Pulmonary artery endothelial cell (primary cell): ENCODE measurements around the gene RASGRF1. TPM values are rescaled to one million over a fixed set of nuclear protein-coding genes. Genes with fewer than 3 reads are reported as not detected.
"Not testable (repeated sequence)": the region's sequence is repeated elsewhere in the genome, so short reads cannot be mapped to it uniquely, and the experiment has no call there.

ENCODE experiments used
- DNase-seq: peaks from one replicate; pipeline ENCODE4 v3.0.0-alpha.2; 2011; ENCODE audit warnings: low read depth, low spot score
- total RNA-seq: library from RNA; depleted of rRNA; stranded (reverse); fragments of >200 nt; gene quantifications from 2 replicates; pipeline ENCODE4 v1.2.3, GENCODE V29; 2014

RASGRF1 gene
- total RNA-seq, 1 donor from 2014 or later = not detected

DNA sequence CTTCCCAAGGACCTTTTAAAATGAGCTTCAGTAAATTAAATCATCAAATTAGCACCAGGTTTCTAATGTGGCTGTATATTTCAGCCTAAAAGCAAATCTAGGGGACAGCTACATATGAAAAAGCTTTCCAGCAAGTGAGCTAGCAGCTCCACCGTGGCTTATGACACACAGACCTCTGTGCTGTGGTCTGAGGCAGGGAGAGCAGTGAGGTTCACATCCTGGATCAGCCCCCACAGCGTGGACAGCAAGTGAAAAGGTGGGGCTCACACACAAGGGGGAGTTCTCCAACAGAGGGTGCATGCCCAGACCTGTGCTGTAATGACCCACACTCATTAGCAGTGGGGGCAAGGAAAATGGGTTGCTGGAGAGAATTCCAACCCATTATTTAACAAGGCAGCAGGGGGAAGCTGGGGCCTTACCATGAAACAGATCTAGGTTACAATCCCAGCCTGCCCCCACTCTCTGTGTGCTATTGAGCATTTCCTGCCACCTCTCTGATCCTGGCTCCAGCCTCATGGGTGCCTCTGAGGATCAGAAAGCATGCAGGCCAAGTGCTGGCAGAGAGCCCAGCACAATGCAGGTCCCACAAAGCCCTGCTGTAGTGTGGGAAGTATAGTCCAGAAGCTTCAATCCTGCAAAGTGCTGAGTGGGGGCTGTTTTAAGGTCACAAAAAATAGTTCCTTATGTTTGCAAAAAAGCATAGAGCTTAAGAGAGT lies 48.2 kb downstream of the RASGRF1 start:
- DNase-seq = no peak

- no peak for DNase-seq
These were observed 48.9 kb downstream of the RASGRF1 start for GRCh38 chr15:79041601-79042168.

GRCh38 chr15:79037848-79038247 lies 52.7 kb downstream of the RASGRF1 start:
- no peak for DNase-seq

DNA sequence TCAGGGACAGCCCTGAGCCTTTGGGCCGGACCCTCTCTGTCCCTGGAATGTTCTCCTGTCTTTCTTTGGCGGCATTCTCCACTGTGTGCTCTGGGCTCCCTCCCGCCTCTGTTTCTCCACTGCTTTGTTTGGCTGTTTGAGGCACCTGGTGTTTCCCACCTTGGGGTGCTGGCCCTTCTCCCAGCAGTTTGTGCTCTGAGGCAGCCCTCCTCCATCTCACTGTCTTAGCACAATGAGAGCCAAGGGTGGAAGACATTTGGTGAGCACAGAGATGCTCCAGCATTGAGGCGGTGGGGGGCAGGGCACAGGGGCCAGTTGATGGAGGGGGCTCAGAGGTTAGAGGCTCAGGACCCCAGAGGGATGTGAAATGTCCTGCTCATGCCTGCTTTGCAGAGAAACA lies 54.3 kb downstream of the RASGRF1 start:
- no peak for DNase-seq

- no peak for DNase-seq
These were observed 54.8 kb downstream of the RASGRF1 start for GRCh38 chr15:79035814-79036213.

DNA sequence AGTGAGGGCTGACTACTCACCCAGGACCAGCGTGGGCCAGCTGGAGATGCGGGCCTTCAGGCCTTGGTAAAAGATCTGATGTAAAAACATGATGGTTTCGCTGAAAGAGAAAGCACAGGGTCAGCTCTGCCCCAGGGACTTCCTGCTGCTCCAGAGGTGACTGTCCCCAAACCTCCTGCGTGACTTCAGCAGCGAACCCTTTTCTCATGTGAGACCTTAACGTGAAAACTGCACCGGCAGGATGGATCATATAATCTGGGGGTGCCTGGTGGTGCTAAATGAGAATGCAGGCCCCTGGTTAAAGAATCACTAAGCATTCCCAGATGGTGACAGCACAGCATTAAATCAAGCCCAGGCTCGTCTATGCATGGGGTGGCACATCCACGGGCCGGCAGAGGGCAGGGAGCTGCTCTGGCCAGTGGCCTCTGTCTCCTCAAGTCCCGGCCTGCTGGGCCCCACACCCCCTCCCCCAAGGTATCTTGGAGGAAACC lies 55.4 kb downstream of the RASGRF1 start:
- DNase-seq = no peak

- DNase-seq = no peak
These were observed 56.3 kb downstream of the RASGRF1 start for GRCh38 chr15:79034284-79034683.

GRCh38 chr15:79032656-79033055 lies 57.9 kb downstream of the RASGRF1 start:
- no peak for DNase-seq

DNA sequence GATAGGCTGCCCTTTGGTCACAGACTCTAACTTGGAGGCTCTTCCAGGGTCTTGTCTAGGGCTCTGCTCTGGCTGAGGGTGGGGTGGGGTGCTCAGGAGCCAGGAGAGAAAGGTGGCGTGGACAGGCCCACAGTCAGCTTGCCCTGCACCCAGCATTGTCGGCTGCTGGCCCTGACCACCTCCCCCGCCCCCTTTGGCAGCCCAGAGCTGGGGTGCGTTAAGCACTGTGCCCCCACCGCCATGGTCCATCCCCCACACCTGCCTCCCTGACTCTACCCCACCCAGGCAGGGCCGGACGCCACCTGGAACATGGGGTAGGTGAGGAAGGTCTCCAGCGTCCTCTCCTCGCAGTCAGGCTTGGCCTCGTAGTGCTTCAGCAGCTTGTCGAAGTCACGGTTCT lies 58.8 kb downstream of the RASGRF1 start:
- no peak for DNase-seq

DNA sequence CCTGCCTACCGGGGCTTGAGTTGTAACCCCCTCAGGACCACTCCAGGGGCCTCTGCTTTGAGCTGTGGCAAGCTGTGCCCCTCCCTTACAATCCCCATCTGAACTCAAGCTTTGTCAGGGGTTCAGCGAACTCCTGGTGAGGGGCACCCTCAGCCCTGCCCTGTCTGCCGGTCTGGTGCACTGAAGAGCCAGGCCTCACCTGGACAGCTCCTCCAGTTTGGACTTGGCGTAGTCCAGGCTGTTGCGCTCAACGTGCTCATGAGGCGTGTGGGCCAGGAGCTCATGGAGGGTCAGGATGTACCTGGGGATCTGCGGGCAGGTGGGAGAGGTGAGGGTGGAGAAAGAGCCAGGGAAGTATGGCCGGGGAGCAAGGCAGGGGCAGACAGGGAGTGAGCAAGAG lies 59.4 kb downstream of the RASGRF1 start:
- DNase-seq = no peak

DNA sequence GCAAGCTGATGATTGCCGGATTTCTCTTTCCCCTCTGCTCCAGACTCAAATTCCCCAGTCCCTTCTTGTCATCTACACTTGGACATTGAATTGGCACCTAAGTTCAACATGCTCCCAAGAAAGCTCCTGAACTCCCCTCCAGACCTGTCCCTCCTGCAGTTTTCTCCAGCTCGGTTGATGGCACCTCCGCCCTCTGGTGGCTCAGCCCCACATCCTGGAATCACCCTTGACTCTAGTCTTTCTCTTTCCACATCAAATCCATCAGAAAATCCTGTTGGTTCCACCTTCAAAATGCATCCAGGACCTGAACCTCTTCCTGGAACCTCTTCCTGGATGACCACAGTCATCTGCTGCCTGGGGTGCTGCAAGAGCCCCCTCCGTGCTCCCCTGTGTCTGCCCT lies 60.1 kb downstream of the RASGRF1 start:
- no peak for DNase-seq

- DNase-seq = no peak
These were observed 62.1 kb downstream of the RASGRF1 start for GRCh38 chr15:79028411-79028964.

GRCh38 chr15:79027532-79028410 lies 62.8 kb downstream of the RASGRF1 start:
- DNase-seq = no peak

DNA sequence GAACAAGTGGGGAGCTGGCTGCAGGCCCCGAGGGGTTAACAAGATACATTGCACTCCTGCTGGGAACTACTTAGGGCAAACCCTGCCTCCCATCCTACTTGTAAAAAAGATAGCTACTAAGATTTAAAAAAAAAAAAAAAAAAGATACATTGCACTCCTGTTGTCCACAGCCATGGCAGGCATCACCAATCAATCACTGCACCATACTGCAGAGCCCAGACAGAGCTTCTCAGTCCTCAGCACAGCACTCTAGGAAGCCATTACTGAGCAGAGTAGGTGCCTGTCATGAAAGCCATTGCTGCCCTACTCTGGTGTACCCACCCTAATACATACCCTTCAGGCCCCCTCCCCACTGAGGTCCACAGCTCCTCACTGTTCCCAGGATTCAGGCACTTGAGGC lies 64.8 kb downstream of the RASGRF1 start:
- DNase-seq = no peak

GRCh38 chr15:79025201-79025600 lies 65.4 kb downstream of the RASGRF1 start:
- no peak for DNase-seq

GRCh38 chr15:79024493-79024892 lies 66.1 kb downstream of the RASGRF1 start:
- DNase-seq = not testable (repeated sequence)

- DNase-seq = no peak
These were observed 66.7 kb downstream of the RASGRF1 start for GRCh38 chr15:79023918-79024317.

GRCh38 chr15:79023546-79023890 lies 67.1 kb downstream of the RASGRF1 start:
- DNase-seq = no peak

- no peak for DNase-seq
These were observed 71.6 kb downstream of the RASGRF1 start for GRCh38 chr15:79018960-79019359.

GRCh38 chr15:79017953-79018352 lies 72.6 kb downstream of the RASGRF1 start:
- no peak for DNase-seq

GRCh38 chr15:79016527-79017170 lies 73.9 kb downstream of the RASGRF1 start:
- no peak for DNase-seq

- DNase-seq = no peak
These were observed 75.2 kb downstream of the RASGRF1 start for GRCh38 chr15:79015416-79015815.
